ENCODE measurements around the gene REN.

REN gene

DNA sequence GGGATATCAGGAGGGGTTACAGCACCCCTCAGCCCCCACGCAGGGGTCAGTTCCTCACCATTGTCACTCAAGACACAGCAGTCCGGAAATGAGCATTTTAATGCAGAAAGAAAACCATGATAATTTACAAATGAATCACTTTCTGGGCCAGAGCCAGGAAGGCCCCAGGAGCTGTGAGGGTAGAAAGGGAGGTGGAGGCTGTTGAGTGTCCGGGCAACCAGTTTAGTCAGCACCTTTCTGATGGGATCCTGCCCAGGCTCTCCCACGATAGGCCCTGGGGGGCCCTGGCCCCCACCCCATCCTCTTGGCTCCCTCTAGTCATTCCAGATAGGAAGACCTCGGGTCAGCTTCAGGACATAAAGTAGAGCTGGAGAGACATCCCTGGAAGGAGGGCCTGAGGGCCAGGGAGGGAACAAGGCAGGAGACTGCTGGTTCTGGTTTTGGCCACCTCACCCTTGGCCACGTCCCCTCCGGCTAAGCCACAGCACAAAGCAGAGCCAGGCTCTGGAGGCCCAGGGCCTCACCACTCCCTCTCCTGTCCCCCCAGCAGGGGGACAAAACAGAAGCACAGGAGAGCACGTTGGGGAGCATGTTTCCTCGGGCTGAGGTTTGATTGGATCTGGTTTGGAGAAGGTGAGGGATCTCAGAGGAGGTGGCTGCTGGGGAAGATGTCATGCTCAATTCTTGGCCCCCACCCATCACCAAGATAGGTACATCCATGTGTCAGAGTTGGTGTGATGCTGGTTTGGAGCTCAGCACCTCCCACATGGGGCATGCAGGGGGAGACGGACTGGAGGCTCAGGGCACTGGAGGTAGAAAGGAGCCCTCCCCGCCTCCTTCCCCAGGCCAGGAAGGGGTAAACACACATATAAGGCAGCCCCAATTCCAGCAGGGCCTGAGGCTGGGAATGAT lies 34.9 kb downstream of the REN start:
- DNase-seq, result no peak

DNA sequence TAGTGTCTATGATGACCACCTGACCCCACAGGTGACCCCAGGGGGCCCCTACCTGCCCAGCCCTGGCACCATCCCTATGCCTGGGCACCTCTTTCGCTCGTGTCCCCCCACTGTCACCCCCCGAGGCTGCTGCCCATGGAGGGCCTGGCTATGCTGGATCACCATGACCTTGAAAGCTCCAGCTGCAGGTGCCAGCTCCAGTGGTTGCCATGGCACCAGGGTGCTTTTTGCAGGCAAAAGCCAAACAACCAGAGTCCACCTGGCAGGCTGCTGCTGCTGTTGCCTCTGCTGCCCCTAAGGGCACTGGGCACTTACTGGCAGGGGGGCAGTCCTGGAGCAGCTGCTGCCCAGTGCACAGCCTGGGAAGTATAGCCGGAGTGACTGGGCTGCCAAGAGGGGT lies 36.0 kb downstream of the REN start:
- DNase-seq, result no peak

DNA sequence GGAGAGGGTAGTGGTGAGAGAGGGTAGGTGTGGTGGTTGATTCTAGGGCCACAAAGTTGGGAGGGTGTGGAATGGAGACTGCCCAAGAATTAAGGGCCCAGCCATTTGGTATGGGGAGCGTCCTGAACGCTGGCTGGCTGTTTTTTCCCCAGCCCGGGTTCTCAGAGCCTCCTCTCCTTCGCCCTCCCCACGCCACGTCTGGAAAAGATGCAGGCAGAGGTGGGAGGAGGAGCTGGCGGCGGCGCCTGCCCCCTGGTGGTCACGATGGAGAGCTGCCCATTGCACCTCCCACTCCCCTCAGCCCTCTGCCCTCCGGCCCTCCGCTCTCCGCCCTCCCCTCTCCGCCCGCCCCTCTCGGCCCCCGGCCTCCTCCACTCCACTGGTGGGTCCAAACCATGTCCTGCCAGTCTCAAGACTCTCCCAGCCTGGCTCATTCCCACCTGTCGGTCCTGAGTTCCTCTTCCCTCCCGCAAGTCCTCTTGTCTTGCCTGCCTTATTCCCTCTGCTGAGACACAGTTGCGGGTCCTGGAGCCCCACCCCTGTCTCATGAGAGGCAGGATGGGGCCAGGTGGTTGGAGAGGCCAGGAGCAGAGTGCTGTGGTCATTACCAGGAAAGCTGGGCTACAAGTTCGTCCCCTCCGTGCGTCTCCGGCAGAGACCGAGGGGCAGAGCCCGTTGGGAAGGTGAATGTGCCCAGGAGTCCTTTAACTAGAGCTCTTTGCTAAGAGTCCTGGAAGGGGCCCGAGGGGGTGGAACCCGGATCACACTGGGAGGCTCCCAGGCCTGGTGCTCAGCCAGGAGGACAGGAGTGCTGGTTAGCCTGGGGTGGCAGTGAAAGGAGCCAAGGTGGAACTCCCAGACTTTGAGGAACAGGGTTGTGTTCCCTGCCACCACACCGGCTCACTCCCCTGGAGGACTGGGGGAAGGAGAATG lies 36.9 kb downstream of the REN start:
- peak; percentile 86 for DNase-seq

DNA sequence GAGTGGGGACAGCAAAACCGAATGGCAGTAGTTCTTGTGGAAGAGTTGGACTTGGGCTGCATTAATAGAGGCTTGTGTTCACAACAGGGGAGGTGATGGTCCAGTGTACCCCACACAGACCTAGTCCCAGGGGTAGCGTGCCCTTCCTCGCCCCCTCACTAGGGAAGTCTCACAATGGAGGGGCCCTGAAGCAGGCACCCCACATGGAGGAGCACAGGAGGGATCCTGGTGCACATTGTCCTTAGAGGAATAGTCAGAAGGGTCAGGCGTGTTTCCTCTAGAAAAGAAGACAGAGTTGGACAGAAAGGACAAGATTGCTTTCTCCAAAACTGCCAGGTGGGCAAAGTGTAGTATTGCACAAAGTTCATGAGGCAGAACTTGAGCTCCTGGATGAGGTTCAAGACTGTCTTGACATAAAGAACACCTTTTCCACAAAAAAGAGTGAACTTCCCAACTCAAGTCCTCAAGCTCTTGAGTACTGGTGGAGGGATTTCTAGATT lies 37.6 kb downstream of the REN start:
- DNase-seq, result no peak

DNA sequence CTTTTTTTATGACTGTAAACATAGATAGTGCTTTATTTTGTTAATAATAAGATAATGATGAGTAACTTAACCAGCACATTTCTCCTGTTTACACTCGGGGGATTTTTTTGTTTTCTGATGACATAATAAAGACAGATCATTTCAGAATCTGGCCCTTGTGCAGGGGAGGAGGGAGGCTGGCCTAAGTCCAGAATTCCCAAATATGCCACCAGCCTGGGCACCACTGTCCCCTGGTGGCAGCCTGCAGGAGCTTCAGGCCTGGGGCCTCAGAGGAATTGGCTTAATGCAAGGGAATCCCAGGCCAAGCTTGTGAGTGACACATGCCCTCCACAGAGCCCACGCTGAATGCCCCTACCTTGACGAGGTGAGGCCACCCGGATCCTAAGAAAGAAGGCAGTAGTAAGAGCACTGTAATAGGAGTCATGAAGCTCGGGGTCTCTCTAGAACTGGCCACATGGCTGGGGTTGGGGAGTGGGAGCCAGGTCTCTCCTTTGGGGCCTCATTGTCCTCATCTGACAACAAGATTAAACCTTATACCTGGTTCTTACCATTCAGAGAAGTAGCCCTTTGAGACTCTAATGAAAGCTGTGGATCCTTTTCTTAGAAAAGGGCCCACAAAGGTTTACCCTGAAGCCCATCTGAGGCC lies 38.4 kb downstream of the REN start:
- peak; percentile 68 for DNase-seq

DNA sequence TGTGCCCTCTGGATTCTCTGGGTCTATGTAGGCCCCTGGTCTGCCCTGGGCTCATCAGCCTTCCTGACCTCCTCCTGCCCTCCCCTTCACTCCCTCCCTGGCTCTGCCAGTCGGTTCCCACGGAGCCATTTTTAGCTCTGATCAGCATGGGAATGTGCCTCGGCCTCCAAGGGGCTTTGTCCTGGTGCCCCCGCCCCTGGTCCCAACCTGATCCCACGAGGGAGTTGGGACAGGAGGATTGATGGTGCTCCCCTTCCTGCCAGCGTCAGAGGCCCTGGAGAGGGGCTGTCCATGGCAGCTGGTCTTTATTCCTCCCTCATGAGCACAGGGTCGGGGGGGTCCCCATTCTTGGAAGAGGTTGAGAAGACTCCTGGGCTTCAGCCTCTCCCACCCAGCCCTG lies 39.2 kb downstream of the REN start:
- no peak for DNase-seq

DNA sequence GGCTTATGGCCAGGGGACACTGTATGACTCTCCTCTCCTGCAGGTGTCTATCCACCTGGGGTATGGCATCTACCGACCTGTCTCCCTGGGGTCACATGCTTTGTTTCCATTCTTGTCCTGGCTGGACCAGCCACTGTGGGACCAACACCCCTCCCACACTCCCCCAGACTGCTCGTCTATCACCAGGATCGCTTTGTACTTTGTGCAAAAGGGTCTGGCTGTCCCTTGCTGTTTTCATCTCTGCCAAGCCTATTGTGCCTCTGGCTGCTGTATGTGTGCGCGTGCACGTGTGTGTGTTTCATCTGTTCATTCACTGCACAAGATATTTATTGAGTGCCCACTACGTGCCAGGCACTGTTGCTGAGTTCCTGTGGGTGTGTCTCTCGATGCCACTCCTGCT lies 39.8 kb downstream of the REN start:
- DNase-seq, result no peak

DNA sequence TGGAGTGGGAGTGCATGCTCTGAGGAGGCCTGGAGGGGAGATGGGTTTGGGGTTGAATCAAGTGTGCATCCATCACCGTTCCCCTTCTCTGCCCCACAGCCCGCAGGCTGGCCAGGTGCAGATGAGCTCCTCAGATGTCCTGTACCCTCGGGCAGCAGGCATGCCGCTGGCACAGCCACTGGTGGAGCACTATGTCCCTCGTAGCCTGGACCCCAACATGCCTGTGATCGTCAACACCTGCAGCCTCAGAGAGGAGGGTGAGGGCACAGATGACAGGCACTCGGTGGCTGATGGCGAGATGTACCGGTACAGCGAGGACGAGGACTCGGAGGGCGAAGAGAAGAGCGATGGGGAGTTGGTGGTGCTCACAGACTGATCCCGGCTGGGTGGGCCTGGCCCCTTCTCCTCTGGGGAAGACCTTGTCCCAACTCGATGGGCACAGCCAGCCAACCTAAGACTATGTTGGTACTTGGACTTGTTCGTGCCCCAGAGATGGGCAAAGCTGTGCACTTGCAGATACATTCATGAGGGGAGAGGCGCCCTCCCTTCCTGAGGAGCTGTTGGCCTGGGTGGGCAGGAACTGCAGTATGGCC lies 40.3 kb downstream of the REN start:
- no peak for DNase-seq

DNA sequence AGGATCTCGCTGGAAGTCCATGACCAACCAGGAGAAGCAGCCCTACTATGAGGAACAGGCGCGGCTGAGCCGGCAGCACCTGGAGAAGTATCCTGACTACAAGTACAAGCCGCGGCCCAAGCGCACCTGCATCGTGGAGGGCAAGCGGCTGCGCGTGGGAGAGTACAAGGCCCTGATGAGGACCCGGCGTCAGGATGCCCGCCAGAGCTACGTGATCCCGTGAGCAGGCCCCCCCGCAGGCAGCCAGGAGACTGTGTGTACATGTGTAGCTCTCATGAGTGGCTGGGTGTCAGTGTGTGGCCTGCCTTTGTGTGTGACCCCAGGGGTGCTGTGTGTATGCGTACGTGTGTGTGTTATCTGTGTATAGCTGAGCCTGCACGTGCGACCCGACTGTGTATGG lies 41.5 kb downstream of the REN start:
- DNase-seq, result no peak

DNA sequence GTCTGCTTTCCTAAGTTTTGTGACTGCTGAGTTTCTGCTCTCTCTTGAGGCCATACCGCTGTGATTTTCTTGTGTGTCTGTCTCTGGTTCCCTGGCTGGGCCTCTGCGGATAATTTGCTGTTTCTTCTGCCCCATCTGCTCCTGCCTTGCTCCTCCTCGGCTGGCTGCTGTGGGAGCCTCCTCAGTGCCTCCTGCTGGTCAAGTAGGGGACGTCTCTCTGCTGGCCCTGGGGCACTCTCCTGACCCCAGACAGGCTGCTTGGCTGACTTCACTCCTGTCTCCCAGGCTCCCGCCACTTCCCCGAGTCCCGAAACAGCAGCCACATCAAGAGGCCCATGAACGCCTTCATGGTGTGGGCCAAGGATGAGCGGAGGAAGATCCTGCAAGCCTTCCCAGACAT lies 42.8 kb downstream of the REN start:
- no peak for DNase-seq

DNA sequence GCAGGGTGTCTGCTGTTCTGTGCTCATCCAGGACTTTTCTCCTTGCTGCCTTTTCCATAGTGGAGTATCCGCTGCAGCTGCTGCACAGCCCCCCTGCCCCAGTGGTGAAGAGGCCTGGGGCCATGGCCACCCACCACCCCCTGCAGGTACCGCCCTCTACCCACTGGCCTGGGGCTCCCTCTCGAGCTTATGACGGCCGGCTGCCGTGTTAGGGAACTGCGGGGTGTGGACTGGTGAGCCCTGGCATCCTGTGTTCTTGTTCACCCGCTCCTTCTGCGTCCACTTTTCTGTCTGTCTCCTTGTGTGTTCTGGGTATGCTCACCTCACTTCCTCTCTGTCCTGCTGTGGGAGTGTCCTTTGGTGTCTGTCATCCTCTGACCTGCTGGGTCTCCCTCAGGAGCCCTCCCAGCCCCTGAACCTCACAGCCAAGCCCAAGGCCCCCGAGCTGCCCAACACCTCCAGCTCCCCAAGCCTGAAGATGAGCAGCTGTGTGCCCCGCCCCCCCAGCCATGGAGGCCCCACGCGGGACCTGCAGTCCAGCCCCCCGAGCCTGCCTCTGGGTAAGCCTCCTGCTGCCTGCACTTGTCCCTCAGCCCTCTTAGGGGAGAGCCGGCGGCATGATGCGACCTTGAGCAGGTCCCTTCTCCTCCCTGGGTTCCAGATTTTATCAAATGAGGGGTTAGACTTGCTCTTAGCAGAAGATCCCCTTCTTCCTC lies 44.1 kb downstream of the REN start:
- no peak for DNase-seq

DNA sequence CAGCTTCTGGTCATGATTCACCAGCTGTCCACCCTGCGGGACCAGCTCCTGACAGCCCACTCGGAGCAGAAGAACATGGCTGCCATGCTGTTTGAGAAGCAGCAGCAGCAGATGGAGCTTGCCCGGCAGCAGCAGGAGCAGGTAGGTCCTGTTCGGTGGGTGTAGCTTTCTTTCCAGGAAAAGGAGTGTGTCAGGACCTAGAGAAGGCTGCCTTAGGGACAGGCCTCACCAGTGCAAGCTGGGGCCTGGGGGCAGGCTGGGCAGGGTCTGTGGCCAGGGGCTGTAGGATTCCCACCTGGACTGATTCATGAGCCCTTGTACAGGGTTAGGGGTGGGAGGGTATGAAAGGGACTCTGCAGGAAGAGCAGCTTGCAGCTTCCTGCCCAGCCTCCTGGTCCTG lies 49.6 kb downstream of the REN start:
- no peak for DNase-seq

DNA sequence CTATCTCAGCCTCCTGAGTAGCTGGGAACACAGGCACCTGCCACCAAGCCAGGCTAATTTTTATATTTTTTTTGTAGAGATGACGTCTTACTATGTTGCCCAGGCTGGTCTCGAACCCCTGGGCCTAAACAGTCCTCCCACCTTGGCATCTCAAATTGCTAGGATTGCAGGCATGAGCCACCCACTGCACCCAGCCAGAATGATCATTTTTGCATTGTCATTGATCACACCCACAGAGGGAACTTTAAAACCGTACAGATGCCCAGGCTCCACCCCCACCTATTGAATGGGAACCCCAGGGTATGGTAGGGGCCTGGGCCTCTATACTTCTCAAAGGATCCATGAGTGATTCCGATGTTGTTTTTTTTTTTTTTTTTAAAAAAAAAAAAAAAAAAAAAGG lies 51.0 kb downstream of the REN start:
- no peak for DNase-seq

DNA sequence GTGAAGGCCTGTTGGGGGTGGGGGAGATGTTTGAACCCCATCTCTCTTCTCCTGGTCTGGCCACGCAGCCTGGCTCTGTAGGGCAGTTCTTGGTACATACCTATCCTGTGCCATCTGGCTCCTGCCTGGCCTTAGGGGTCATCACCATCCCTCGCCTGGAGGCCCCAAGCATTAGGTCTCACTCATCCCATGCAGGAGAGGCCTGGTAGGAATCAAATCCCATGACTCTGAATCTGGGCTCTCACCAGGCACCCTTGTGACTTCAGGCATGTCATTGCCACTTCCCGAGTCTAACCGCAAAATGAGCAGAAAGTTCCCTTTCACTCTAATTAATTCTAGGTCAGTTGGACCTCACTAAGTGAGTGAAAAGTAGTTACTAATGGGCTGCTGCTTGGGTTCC lies 51.5 kb downstream of the REN start:
- DNase-seq, result no peak

DNA sequence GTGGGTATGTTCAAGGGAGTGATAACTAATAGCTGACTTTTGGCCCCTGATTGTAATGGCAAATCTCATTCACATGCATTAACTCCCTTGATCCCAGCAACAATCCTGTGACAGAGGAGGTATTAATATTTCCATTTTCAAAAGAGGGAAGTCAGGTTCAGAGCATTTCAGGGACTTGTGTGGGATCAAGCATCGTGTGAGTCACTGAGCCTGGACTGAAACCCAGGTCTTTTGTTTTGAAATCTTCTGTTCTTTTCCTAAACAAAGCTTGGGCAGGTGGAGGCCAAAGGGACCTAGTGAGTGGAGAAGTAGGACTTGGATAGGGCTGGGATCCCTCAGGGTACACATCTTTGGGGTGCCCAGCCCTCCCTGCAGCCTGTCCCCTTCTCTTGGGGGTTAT lies 52.2 kb downstream of the REN start:
- no peak for DNase-seq

DNA sequence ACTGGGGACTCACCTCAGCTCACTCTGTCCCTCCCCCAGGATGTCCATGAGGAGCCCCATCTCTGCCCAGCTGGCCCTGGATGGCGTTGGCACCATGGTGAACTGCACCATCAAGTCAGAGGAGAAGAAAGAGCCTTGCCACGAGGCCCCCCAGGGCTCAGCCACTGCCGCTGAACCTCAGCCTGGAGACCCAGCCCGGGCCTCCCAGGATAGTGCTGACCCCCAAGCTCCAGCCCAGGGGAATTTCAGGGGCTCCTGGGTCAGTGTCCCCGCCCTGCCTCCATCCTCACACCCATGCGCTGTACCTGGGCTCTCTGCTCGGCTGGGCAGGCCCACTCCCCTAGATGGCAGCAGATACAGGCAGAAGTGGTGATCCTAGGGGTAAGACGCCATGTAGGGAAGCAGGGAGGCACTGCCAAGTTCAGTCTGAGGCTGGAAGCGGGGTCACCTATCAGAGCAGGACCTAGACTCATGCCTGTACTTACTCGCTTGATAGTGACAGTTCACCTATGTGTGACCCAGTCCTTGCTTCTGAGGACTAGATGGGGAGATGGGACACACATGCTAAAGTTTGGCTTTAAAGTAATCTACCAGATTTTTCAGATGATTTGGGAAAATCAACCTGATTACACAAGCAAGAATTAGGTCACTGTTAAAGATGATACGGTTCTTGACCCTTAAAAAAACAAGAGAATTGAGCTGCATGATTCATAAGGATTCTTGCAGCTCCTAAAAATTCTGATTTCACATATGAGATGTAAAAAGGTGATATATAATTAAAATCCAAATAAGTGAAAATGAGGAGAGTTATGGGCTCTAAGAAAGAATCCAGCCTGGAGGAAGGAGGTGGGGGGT lies 53.0 kb downstream of the REN start:
- no peak for DNase-seq

DNA sequence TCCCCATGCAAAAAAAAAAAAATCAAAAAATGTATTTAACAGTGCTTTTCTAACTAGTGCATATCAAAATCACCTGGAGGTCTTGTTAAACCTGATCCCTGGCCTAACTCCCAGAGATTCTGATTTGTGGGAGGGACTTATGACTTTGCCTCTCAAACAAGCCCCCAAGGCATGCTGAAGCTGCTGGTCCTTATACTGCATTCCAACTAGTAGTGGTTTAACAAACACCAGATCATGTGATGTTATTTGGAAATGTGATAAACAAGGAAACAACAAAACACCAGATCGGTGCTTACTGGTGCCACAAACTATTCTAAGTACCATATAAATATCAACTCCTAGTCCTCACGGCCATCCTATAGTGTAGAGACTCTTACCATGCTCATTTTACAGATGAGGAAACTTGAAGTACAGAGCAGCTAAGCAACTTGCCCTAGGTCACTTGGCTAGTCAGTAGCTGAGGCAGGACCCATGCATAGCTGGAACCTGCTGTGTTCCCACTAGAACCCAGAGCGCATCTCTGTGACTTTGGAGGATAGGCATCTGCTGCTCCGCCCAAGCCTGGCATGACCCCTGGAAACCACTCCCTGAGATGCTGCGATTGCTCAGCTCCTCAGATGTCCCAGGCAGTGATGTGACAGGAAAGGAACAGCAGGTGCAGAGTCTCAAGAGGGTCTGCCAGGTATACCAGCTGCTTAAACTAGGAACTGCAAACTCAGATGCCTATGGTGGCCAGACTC lies 55.1 kb downstream of the REN start:
- no peak for DNase-seq

DNA sequence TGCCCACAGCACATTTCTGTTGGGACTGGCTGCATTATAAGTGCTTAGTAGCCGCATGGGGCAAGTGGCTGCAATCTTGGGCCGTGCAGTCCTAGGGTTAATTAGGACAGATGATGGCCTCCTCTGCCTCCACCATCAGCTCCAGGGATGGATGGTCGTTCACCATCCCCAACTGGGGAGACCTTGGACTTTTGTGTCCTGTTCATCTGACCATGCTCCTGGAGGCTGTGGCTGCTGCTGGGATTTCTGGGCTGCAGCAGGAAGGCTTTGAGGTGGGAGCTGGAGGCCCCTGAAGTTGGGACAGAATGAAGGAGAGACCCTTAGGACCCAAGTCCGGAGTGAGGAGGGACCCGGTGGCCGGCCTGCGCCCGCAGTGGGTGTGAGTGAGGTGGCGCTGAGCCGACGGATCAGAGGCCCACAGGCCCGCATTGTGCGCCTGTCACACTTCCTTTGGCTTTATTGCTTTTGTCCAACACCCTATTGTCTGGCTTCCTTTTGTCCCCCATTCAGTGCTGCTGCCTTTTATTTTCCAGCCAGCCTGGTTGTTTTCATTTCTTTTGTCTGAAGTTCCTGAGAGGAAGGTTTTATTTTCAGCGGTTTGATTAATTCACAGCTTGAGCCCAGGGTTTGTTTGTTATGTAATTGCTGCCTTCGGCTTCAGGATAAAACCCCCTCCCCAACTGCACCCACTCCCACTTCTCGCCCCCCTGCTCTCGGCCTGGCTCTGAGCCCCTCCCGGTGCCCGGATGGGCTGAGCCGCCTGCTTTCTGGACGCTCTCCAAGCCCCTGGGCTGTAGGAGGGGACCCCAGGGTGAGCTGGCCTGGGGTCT lies 57.6 kb downstream of the REN start:
- DNase-seq, result peak; percentile 88

DNA sequence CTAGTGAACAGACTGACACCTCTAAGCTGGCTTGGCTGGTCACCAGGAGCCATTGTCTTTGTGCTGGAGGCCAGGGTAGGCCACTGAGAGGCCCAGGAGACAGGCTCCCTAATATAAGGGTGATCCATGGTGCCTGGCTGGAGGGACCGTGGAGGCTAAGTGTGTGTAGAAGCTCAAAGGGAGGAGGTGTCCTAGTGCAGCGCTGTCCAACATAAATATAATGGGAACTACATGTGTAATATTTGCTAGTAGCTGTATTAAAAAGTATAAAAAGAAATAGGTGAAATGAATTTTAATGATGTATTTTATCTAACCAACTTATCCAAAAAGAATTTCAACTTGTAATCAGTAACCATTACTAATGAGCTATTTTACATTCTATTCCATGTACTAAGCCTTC lies 58.2 kb downstream of the REN start:
- no peak for DNase-seq
